A673 (cell line): ENCODE measurements around the gene TAF5L.

ENCODE experiments used
- CTCF ChIP-seq: fragments of 300-800, 200-600 bp; sonication (generic); conservative IDR thresholded peaks from 2 replicates; pipeline ENCODE4 v1.5.1; 2017; ENCODE audit warnings: low read depth, mild to moderate bottlenecking, antibody characterized with exemption, low read length, moderate library complexity, mixed read lengths
- EZH2 ChIP-seq: fragments of 200-600 bp; sonication (generic); IDR thresholded peaks from 2 replicates; pipeline ENCODE4 v1.6.1; 2017; ENCODE audit warnings: borderline replicate concordance, low read depth, mild to moderate bottlenecking, mixed read lengths, antibody characterized with exemption, low read length; ENCODE audit not compliant: poor library complexity, severe bottlenecking

GRCh38 chr1:229599218-229599954 lies 26.5 kb downstream of the TAF5L start:
- TF ChIP-seq CTCF (no peak), EZH2 (no peak)
